H1 (cell line): ENCODE data around the gene TBC1D7. TPM values are rescaled to one million over a fixed set of nuclear protein-coding genes. Genes with fewer than 3 reads are reported as not detected.

ENCODE experiments used
- NRF1 ChIP-seq: IDR thresholded peaks from 2 replicates; pipeline ENCODE4 v1.6.1; 2011; ENCODE audit warnings: mild to moderate bottlenecking, low read depth, low read length, improper control_type of control experiment
- polyA plus RNA-seq, 7 experiments: library from polyadenylated mRNA; depleted of rRNA in 3 of 7; stranded (reverse) in 5 of 7; unstranded in 2 of 7; fragments of >200 nt in 5 of 7; fragments of 200-250 nt in 2 of 7; gene quantifications; 1 replicate in 5 of 7; 2 replicates in 1 of 7; 4 replicates in 1 of 7; pipeline versions ENCODE4 v1.2.1 to v1.2.3, GENCODE V29; 2011 to 2013; ENCODE audit warnings: missing spikeins in 2 of 7, mixed read lengths in 2 of 7
- total RNA-seq: library from RNA; stranded (reverse); fragmentation: NEBNext Ultra II Directional; extraction: Animal tissue kit (Norgen Biotek cat#: 25700); gene quantifications from 2 replicates; pipeline ENCODE4 v1.2.1, GENCODE V29; 2021
- TF ChIP-seq, protein P1 (sequence below): fragments of 300-600 bp; sonication (generic); IDR thresholded peaks from 2 replicates; pipeline ENCODE4 v1.7.1; 2012; ENCODE audit warnings: low read length, moderate library complexity, mild to moderate bottlenecking, inconsistent platforms; ENCODE audit not compliant: insufficient replicate concordance

The TBC1D7 gene
- total and polyA plus RNA-seq, 2 of the 8 experiments (the other 6 are each of a cell fraction or from before 2014, with no cell fraction given), result 46.1 to 55.2 TPM

DNA sequence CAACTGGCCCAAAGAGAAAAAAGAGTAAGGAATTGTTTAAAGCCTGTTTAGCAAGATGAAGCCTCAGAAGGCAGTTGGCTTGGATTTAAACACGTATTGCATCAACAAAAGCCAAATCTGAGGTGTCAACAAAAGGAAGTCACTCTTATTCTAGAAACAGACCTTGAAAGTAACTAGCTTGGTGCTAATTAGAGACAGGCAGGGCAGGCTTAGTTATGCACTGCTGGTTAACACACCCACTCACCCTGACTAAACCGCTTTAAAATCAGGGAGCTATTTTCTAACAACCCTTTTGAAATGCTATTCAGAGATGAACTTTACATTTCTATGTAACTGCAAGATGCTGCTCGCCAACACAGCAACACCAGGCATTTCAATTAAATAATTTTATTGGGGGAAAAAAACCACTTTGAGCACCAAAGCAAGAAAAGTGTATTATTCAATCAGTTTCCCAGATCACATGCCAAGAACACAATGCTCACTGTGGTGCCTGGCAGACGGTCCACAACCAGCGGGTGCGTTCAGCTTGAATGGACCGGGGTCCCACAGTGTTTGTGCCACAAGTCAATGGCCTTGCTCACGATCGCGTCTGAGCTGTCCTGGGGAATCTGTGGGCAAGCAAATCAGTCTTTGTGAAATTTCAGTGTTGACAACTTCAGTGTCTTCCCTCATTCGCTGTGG, 23.6 kb downstream of the TBC1D7 start (continued):
- TF ChIP-seq, protein P1, sequence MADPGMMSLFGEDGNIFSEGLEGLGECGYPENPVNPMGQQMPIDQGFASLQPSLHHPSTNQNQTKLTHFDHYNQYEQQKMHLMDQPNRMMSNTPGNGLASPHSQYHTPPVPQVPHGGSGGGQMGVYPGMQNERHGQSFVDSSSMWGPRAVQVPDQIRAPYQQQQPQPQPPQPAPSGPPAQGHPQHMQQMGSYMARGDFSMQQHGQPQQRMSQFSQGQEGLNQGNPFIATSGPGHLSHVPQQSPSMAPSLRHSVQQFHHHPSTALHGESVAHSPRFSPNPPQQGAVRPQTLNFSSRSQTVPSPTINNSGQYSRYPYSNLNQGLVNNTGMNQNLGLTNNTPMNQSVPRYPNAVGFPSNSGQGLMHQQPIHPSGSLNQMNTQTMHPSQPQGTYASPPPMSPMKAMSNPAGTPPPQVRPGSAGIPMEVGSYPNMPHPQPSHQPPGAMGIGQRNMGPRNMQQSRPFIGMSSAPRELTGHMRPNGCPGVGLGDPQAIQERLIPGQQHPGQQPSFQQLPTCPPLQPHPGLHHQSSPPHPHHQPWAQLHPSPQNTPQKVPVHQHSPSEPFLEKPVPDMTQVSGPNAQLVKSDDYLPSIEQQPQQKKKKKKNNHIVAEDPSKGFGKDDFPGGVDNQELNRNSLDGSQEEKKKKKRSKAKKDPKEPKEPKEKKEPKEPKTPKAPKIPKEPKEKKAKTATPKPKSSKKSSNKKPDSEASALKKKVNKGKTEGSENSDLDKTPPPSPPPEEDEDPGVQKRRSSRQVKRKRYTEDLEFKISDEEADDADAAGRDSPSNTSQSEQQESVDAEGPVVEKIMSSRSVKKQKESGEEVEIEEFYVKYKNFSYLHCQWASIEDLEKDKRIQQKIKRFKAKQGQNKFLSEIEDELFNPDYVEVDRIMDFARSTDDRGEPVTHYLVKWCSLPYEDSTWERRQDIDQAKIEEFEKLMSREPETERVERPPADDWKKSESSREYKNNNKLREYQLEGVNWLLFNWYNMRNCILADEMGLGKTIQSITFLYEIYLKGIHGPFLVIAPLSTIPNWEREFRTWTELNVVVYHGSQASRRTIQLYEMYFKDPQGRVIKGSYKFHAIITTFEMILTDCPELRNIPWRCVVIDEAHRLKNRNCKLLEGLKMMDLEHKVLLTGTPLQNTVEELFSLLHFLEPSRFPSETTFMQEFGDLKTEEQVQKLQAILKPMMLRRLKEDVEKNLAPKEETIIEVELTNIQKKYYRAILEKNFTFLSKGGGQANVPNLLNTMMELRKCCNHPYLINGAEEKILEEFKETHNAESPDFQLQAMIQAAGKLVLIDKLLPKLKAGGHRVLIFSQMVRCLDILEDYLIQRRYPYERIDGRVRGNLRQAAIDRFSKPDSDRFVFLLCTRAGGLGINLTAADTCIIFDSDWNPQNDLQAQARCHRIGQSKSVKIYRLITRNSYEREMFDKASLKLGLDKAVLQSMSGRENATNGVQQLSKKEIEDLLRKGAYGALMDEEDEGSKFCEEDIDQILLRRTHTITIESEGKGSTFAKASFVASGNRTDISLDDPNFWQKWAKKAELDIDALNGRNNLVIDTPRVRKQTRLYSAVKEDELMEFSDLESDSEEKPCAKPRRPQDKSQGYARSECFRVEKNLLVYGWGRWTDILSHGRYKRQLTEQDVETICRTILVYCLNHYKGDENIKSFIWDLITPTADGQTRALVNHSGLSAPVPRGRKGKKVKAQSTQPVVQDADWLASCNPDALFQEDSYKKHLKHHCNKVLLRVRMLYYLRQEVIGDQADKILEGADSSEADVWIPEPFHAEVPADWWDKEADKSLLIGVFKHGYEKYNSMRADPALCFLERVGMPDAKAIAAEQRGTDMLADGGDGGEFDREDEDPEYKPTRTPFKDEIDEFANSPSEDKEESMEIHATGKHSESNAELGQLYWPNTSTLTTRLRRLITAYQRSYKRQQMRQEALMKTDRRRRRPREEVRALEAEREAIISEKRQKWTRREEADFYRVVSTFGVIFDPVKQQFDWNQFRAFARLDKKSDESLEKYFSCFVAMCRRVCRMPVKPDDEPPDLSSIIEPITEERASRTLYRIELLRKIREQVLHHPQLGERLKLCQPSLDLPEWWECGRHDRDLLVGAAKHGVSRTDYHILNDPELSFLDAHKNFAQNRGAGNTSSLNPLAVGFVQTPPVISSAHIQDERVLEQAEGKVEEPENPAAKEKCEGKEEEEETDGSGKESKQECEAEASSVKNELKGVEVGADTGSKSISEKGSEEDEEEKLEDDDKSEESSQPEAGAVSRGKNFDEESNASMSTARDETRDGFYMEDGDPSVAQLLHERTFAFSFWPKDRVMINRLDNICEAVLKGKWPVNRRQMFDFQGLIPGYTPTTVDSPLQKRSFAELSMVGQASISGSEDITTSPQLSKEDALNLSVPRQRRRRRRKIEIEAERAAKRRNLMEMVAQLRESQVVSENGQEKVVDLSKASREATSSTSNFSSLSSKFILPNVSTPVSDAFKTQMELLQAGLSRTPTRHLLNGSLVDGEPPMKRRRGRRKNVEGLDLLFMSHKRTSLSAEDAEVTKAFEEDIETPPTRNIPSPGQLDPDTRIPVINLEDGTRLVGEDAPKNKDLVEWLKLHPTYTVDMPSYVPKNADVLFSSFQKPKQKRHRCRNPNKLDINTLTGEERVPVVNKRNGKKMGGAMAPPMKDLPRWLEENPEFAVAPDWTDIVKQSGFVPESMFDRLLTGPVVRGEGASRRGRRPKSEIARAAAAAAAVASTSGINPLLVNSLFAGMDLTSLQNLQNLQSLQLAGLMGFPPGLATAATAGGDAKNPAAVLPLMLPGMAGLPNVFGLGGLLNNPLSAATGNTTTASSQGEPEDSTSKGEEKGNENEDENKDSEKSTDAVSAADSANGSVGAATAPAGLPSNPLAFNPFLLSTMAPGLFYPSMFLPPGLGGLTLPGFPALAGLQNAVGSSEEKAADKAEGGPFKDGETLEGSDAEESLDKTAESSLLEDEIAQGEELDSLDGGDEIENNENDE, result no peak
- TF ChIP-seq NRF1, result no peak
